Measurements from ENCODE around the gene PARD3B. TPM values are rescaled to one million over a fixed set of nuclear protein-coding genes. Genes with fewer than 3 reads are reported as not detected.

PARD3B gene
- total RNA-seq, 1 donor from 2014 or later = 12.3 TPM

DNA sequence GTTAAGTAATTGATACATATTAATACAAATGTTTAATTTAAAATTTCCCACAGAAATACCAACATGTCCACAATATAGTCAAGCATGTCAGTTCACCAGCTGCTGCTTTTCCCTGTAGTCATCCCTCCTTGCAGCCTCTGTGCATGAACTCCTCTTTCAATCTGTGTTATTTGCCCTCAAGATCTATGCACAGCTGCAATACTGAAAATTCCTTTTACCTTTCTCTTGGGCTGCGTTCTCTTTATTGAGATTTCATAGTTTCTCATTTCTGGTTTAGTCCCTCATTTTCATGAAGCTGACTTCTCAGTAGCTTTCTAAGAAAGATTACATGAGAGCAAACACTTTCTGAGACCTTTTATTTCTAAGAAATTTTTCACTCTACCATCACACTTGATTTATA lies 464.9 kb downstream of the PARD3B start:
- Histone ChIP-seq H3K4me1 (no peaks in the 10 kb centered on the region), H3K9me3 (no peaks in the 10 kb centered on the region), H3K4me3 (no peak overlapping the region), H3K27me3 (no peaks in the 10 kb centered on the region), H3K36me3 (no peaks in the 10 kb centered on the region), H3K27ac (no peak overlapping the region)
- DNase-seq (ENCODE audit: extremely low spot score in 2 of 2) = no peak
- TF ChIP-seq, protein P1, sequence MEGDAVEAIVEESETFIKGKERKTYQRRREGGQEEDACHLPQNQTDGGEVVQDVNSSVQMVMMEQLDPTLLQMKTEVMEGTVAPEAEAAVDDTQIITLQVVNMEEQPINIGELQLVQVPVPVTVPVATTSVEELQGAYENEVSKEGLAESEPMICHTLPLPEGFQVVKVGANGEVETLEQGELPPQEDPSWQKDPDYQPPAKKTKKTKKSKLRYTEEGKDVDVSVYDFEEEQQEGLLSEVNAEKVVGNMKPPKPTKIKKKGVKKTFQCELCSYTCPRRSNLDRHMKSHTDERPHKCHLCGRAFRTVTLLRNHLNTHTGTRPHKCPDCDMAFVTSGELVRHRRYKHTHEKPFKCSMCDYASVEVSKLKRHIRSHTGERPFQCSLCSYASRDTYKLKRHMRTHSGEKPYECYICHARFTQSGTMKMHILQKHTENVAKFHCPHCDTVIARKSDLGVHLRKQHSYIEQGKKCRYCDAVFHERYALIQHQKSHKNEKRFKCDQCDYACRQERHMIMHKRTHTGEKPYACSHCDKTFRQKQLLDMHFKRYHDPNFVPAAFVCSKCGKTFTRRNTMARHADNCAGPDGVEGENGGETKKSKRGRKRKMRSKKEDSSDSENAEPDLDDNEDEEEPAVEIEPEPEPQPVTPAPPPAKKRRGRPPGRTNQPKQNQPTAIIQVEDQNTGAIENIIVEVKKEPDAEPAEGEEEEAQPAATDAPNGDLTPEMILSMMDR (IDR thresholded peaks at IDR 0.05) = no peak
- no peak for TF ChIP-seq POLR2AphosphoS5 (IDR thresholded peaks at IDR 0.05; ENCODE audit: insufficient read depth in 1 of 2, low read depth in 1 of 2)
- no peak for TF ChIP-seq POLR2A (IDR thresholded peaks at IDR 0.05)
- intact Hi-C loops (cut with DNase I) = no loop called here

DNA sequence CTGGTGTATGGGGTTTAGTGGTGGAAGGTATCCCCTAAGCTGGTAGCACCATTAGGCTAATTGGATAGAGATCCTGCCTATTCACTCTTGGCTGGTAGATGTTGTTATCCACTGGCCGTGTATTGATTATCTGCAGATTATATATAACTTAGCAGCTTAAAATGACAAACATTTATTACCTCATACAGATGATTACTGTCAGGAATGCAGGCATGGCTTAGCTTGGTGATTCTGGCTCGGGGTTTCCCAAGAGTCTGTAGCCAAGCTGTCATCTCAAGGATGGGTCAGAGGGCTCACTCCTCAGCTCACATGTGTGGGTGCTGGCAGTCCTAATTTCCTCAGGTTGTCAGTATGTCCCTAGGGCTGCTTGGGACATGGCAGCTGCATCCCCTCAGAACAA lies 465.8 kb downstream of the PARD3B start:
- no peak overlapping the region for H3K4me3 ChIP-seq
- intact Hi-C loops (cut with DNase I) = no loop called here
- TF ChIP-seq POLR2AphosphoS5 (IDR thresholded peaks at IDR 0.05; ENCODE audit: insufficient read depth in 1 of 2, low read depth in 1 of 2) = no peak
- TF ChIP-seq, protein P1 (IDR thresholded peaks at IDR 0.05) = no peak
- TF ChIP-seq POLR2A (IDR thresholded peaks at IDR 0.05) = no peak
- H3K36me3 ChIP-seq = no peaks in the 10 kb centered on the region
- no peak for DNase-seq (ENCODE audit: extremely low spot score in 2 of 2)
- no peaks in the 10 kb centered on the region for H3K4me1 ChIP-seq
- H3K9me3 ChIP-seq = no peaks in the 10 kb centered on the region
- H3K27me3 ChIP-seq = no peaks in the 10 kb centered on the region
- H3K27ac ChIP-seq = no peak overlapping the region

DNA sequence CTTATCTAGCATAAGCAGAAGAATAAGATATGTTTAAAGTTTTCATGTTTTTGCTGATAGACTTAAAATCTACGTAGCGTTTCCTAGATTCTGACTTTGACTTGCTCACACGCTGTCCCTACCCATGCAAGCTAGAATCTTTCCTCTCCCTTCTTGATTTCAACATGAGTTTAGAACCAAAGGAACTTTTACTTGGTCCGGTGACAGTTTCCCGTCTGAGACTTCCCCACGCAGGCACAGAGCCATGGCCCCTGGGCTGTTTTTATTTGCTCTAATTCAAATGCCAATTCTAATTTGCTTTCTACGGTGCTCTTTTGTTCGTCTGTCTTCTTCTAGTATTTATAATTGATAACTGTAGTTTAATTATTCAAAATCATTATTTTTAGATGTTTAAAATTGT lies 467.7 kb downstream of the PARD3B start:
- Histone ChIP-seq H3K4me3 (no peak overlapping the region), H3K27me3 (no peaks in the 10 kb centered on the region), H3K9me3 (no peaks in the 10 kb centered on the region), H3K4me1 (no peaks in the 10 kb centered on the region), H3K36me3 (no peaks in the 10 kb centered on the region), H3K27ac (no peak overlapping the region)
- intact Hi-C loops (cut with DNase I) = no loop called here
- no peak for DNase-seq (ENCODE audit: extremely low spot score in 2 of 2)
- TF ChIP-seq POLR2A (IDR thresholded peaks at IDR 0.05) = no peak
- TF ChIP-seq, protein P1 (IDR thresholded peaks at IDR 0.05) = no peak
- no peak for TF ChIP-seq POLR2AphosphoS5 (IDR thresholded peaks at IDR 0.05; ENCODE audit: insufficient read depth in 1 of 2, low read depth in 1 of 2)

DNA sequence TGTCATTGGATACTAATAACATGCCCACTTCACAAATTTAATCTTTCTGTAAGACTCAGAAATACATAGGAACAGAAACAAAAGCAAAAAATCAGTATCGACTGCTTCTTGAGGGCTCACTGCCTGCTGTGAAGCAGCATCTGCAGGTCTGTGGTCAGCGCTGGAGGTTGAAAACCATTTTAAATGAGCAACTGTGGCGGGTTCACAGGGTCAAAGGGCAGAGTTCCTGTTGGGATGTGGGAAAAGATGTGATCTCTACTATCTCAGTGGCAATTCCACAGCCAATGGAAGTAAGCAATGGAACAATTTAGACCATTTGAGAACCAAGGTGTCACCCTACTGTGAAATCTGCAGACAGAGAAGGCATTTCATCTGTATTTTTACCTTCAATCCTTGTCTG lies 468.3 kb downstream of the PARD3B start:
- intact Hi-C loops (cut with DNase I) = no loop called here
- Histone ChIP-seq H3K27me3 (no peaks in the 10 kb centered on the region), H3K9me3 (no peaks in the 10 kb centered on the region), H3K36me3 (no peaks in the 10 kb centered on the region), H3K4me3 (no peak overlapping the region), H3K4me1 (no peaks in the 10 kb centered on the region), H3K27ac (no peak overlapping the region)
- TF ChIP-seq POLR2AphosphoS5 (IDR thresholded peaks at IDR 0.05; ENCODE audit: insufficient read depth in 1 of 2, low read depth in 1 of 2) (no peak), POLR2A (IDR thresholded peaks at IDR 0.05) (no peak)
- no peak for DNase-seq (ENCODE audit: extremely low spot score in 2 of 2)

DNA sequence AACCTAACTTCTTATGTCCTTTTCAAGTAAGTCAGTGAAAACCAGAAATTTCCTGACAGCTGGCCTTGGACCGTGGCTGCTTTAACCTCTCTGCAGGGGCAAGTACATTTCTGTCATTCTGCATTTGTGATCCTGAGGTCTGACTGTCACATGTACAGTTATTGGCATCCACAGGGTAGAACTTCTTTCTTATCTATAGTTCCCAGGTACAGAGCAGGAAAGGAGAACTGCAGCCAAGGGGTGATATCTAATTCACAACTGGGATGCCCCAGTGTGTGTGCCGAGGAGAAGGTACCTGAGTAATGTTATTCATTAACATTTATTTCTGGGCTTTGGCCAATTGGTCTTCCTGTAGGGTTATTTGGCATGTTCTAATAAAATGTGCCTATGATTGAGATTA lies 468.9 kb downstream of the PARD3B start:
- no peak overlapping the region for H3K27ac ChIP-seq
- H3K4me3 ChIP-seq = no peak overlapping the region
- no peak for TF ChIP-seq POLR2AphosphoS5 (IDR thresholded peaks at IDR 0.05; ENCODE audit: insufficient read depth in 1 of 2, low read depth in 1 of 2)
- TF ChIP-seq, protein P1 (IDR thresholded peaks at IDR 0.05) = no peak
- no peak for TF ChIP-seq POLR2A (IDR thresholded peaks at IDR 0.05)
- no peak for DNase-seq (ENCODE audit: extremely low spot score in 2 of 2)
- intact Hi-C loops (cut with DNase I) = no loop called here
- H3K4me1 ChIP-seq = no peaks in the 10 kb centered on the region
- no peaks in the 10 kb centered on the region for H3K36me3 ChIP-seq
- no peaks in the 10 kb centered on the region for H3K27me3 ChIP-seq
- no peaks in the 10 kb centered on the region for H3K9me3 ChIP-seq
